Measurements from ENCODE around the gene ANKRD29.
"Not testable (repeated sequence)": the region's sequence is repeated elsewhere in the genome, so short reads cannot be mapped to it uniquely, and the experiment has no call there.

The ANKRD29 gene

DNA sequence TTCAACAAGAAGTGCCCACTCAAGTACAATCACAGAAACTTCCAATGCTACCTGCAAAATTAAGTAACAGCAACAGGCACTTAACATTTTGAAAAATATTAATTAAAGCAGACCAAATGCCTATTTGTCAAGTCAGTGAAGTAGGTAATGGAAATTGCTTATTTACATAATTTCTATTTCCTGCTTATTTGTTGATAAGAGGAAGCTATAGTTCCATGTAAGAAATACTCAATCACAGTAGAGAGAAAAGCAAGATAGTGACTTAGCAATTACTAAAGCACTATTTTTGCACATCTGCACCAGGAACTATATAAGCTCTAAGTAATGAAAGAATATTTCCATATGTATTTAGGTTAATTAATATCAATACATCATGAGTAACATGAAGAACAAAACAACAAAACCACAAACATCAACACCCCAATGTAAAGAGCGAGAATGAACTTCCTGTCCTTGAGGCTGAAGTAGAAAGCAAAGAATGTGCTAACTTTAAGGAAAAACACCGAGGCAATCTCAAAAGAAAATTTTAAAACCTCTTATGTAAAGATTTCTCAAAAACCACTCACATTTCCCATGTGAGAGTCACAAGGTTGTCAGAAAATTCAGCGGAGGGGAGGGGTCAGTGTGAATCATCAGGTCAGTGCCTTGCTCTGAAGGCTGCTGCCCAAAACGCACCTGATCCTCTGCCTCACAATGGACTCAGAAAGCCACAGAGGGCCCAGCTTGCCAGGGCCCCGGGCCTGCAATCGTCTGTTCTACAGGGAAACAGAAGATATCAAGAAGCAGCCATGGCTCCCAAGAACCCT lies 88.9 kb downstream of the ANKRD29 start:
- intact Hi-C loops (cut with DNase I), result no loop called here
- peak in 1 of 42 donors; percentile 46 for DNase-seq

DNA sequence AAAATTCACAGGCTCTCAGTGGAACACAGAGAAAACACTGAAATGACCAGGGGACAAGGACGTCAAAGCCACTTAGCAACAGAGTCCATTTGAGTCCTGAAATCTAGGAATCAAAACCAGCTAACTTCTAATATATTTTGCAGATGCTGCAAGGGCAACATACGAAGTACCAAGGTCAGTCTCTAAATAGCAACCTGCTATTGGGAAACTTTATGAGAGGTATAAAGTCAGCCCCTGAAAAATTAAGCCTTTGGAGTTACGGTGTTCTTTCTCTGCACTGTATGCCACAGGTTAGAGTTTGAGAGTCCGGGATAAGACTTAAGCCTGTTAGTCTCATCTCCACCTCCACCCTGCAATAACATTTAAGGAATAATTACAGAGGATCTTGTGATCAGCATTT lies 89.7 kb downstream of the ANKRD29 start:
- intact Hi-C loops (cut with DNase I), result no loop called here
- DNase-seq, result no peak

DNA sequence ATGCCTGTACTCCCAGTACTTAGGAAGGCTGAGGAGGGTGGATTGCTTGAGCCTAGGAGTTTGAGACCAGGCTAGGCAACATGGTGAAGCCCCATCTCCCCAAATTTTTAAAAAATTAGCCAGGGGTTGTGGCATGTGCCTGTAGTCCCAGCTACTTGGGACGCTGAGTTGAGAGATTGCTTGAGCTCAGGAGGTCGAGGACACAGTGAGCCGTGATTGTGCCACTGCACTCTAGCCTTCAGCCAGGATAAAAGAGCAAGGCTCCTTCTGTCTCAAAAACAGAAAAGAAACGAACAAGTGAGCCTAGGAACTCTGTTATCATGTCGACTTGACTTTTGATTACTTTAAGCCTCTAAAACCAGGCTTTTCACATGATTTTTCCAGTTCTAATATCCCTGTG lies 90.1 kb downstream of the ANKRD29 start:
- no peak for DNase-seq
- intact Hi-C loops (cut with DNase I), result no loop called here

DNA sequence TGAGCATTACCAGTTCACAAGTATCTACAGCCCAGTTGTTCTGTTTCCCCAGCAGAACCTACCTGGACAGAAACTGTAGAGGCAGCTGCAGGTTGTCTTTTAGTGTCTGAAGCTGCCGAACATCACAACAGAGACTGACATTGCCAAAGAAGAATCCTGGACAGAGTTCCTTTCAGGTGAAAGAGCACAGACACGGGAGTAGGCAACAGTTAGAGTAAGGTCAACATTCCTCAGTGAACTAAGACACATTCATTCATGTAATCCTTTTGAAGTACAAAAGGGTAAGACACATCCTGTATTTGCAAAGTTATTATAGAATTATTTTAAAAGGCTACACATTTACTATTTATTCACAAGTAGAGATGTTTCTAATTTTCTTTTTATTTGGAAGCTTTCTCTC lies 90.7 kb downstream of the ANKRD29 start:
- no peak for DNase-seq

DNA sequence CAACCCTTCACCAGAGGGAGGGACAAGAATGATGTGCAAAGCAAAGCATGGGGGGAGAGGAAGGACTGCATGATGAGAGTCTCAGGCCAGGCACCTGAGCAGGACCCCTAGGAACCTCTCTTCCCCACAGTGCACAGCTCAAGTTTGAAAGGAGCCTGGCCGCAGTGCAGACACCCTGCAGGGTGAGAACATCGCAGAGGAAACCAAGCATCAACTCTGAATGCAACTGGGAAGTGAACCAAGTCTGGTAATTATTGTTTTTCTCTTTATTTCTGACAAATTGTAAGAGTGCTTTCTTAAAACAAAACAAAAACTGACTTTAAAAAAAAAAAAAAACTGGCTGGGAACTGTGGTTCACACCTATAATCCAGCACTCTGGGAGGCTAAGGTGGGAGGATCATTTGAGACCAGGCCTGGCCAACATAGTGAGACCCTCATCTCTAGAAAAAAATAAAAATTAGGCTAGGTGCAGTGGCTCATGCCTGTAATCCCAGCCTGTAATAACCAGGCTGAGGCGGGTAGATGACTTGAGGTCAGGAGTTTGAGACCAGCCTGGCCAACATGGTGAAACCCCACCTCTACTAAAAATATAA lies 91.7 kb downstream of the ANKRD29 start:
- DNase-seq, result peak in 1 of 42 donors; percentile 23
- intact Hi-C loops (cut with DNase I), result no loop called here

More for the DNA sequence above, 90.7 kb downstream of the ANKRD29 start:
- intact Hi-C loops (cut with DNase I), result no loop called here

DNA sequence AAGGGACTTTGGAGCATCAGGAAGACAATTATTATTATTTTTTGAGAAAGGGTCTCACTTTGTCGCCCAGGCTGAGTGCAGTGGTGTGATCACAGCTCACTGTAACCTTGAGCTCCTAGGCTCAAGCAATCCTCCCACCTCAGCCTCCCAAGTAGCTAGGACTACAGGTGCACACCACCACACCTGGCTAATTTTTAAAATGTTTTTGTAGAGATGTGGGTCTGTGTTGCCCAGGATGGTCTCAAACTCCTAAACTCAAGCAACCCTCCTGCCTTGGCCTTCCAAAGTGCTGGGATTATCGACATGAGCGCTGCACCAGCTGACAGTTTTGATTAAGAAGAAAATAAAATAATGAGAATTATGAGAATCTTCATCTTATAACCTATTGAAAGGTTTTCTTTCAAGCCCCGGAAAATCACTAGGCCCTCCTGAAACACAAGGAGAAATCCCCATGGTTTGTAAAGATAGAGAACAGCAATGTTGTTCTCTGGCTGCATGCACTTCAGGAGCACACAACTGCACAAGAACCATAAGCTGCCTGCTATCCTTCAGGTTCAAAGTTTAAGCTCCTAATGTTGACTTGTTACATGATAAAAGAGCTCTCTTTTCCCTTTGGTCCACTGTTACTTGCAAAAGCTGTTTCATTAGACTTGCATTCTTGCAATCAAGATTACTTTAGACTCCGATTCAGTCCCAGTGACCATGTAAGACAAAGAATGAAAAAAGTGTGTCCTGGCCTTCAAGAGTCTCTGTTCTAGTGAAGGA lies 93.2 kb downstream of the ANKRD29 start:
- intact Hi-C loops (cut with DNase I), result no loop called here
- DNase-seq, result no peak

DNA sequence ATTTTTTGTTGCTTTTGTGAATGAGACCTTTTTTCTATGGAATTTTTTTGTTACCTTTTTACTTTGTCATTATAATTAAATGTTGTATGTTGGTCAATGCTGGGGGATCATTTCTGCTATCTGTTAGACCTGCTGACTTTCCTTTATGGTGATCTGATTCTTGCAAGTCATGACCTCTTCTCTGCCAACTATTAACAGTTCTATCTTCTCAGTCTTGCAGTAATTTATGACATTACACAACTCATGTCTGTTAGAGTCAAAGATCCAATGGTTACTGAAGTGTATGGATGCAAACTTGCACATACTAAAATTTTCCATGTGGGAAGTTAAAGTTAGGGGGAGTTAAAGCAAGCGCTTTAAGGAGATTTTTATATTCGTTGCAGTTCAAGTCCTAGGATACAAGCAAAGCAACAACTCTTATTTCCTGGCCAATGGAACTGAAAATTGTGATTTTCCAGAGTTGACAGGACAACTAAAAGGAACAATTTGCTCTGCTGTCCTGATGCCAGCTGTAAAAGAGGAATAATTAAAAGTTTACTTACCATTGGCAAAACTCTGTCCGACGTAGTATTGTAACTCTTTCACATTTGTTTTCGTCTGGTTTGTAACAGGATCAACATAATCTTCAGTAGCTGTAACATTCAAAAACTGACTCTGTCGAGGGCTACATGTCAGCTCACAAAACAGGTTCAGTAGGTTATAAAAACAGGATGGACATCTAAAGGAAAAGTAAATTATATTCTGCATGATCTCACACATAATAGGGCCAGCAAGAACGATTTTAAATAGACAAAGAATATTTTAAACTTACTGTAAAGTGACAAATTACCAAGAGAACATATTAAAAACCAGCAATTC lies 94.2 kb downstream of the ANKRD29 start:
- intact Hi-C loops (cut with DNase I), result no loop called here
- DNase-seq, result no peak

DNA sequence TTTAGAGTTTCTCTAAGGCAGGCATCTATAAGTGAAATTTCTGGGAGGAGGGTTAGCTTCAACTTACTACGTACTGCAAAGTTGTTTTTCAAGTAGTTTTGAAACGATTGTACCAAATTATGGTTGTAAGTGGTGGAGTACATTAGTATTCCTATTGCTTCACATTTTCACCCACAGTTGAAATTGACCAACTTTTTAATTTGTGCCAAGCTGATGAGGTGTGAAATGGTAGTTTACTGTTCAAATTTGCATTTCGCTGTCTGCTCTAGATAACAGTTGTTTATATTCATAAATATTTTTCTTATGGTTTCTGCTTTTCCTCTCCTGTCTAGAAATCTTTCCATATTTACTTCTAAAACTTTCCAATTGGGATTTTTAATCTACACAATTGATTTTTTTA lies 95.0 kb downstream of the ANKRD29 start:
- DNase-seq, result no peak
- intact Hi-C loops (cut with DNase I), result no loop called here

DNA sequence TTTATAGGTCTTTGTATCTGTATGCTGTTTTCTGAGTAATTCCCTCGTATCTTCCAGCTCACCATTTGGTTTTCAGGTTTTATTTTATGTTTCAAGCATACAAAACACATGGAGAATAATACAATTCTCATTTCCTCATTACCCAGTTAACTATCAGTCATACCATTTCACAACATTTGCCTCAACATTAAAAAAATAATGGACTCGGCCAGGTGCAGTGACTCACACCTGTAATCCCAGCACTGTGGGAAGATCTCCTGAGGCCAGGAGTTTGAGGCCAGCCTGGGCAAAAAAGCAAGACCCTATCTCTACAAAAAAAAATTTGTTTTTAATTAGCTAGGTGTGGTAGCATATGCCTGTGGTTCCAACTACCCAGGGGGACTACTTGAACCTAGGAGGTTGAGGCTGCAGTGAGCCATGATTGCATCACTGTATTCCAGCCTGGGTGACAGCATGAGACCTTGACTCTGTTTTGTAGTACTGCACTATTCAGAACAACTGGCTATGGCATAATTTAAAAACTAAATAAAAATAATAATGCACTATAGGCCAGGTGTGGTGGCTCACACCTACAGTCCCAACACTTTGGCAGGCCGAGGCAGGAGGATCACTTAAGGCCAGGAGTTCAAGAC lies 96.7 kb downstream of the ANKRD29 start:
- DNase-seq, result no peak
- intact Hi-C loops (cut with DNase I), result no loop called here

DNA sequence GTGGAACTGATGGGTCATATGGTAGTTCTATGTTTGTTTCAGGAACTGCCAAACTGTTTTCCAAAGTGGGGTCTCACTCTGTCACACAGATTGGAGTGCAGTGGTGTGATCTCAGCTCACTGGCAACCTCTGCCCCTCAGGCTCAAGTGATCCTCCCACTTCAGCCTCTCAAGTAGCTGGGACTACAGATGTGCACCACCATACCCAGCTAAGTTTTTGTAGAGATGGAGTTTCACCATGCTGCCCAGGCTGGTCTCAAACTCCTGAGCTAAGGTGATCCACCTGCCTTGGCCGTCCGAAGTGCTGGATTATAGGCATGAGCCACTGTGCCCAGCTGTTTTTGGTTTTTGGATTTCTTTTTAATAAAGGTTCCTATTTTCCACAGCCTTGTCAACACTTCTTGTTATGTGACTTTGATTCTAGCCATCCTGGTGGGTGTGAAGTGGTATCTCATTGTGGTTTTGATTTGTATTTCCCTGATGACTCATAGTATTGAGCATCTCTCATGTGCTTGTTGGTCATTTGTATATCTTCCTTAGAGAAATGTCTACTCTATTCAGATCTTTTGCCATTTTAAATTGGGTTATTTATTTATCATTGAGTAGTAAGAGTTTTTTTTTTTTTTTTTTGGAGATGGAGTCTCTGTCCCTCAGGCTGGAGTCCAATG lies 99.2 kb downstream of the ANKRD29 start:
- intact Hi-C loops (cut with DNase I), result no loop called here
- no peak for DNase-seq

DNA sequence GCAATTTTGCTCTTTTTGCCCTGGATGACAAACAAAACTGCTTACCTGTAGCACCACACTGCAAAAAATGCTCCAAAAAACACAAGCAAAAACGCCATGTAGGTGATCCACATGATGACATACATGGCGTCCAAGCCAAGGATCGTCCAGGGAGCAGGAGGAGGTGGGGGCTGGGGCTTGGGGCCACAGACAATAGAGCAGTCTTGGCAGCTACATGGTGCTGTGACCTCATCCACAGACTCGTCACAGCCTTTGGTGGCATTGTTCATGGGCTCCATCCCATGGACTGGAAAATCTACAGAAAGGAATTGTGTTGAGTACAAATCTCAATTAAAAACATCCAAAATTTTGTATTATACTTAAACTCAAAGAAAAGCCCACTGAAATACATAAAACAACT lies 102.5 kb downstream of the ANKRD29 start:
- peak; percentile 36 to 91 (median 77) for DNase-seq
- intact Hi-C loops (cut with DNase I), result no loop called here

DNA sequence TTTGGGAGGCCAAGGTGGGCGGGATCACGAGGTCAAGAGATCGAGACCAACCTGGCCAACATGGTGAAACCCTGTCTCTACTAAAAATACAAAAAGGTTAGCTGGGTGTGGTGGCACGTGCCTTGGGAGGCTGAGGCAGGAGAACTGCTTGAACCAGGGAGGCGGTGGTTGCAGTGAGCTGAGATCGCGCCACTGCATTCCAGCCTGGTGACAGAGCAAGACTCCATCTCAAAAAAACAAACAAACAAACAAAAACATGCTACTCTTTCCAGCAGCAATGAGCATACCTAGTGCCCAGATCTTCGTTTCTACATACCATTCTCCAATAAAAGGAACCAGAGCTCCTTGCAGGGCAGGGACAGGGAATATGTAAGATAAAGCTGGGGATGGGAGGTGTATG lies 105.2 kb downstream of the ANKRD29 start:
- intact Hi-C loops (cut with DNase I); DNase-seq: not testable (repeated sequence)

DNA sequence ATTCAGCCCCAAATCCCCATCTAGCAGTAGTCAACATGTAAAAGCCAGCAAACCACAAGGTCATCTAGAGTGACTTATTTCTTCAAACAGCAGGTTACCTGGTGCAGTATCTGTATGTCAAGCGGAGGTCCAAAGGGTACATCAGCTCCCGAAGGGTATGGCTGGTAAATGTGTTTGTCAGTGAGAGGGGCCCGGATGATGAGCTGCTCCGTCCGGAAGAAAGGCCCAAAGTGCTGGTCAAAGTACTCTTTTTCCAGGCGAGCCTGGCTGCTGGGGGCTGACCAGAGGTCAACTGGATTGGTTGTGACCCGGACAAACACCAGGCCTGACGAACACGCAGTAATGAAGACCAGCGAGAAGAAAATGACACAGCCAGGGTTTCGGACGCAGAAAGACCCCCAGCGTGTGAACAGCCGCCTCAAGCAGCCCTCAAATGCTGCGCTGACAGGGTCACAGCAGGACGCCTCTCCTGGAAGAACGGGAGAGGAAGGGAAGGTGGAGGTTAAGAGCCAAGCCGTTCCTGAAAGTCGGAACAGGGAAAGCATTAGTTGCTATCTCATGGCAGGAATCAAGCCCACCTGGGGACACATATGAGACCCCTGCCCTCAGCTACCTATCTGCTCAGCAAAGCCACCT lies 106.4 kb downstream of the ANKRD29 start:
- intact Hi-C loops (cut with DNase I), result no loop called here
- DNase-seq, result no peak

DNA sequence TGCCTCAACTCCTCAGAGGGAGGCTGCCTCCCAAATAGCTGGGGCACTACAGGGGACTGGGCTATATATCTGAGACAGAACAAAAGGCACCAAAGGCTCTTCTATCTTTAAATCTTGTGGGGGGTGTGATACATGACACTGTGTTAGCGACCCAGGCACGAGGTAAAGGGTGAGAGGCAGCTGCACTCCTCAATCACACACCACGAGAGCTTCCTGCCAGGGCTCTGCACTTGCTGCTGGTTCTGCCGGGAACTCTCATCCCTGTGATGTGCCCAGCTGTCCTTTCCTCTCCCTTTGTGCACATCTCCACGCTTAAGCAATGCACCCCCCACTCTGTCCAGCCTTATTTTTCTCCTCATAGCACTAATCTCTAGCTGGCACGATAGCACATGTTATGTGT lies 108.8 kb downstream of the ANKRD29 start:
- DNase-seq, result no peak
- intact Hi-C loops (cut with DNase I), result no loop called here

DNA sequence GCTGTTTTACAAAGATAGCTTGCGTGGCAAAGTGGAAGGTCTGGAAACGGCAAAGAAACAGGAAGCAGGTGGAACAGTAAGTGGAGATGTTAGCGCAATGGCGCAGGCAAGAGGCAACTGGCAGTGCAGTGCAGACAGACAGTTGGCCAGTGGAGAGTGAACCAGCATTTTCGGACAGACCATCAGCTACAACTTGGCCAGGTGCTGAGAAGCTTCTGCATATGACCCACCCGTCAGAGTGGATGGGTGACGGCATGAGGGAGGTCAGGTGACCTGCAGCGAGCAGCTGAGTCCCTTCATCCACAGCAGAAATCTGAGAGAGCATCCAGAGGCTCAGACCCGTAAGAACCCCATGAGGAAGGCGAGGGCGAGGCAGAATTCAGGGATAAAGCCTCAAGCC lies 110.2 kb downstream of the ANKRD29 start:
- intact Hi-C loops (cut with DNase I), result no loop called here
- DNase-seq, result no peak

DNA sequence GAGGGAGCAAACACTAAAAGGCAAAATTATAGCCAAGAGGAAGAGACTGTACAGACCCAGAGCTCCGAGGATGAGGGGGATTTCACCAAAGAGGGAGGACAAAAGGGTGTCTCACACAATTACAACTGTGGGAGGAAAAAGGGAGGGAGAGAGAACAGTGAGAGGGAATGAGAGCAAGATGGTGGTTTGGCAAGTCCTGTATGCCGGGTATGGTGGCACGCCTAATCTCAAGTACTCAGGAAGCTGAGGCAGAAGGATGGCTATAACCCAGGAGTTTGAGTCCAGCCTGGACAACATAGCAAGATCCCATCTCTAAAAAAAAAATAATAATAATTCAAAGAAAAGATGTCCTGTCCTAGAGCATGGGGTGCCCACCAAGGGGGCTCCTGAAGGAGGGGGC lies 110.7 kb downstream of the ANKRD29 start:
- intact Hi-C loops (cut with DNase I), result no loop called here
- DNase-seq, result no peak

DNA sequence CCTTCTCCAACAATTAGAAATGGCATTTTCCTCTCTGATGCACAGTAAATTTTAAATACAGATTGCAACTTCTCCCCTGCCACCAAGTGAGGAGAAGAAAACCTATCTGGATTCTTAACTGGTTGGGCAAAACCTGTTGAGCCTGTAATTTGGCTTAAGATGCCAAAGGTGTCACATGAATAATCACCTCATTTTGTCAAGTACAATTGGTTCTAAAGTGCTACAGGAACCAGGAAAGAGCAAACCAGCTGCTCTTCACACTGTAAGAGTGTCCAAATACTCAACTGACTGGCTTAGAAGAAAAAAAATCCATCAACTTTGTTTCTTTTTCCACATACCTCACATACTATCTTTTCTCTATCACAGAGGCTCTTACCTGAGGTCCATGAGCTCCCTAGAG lies 111.8 kb downstream of the ANKRD29 start:
- DNase-seq, result no peak
- intact Hi-C loops (cut with DNase I), result no loop called here
